Measurements from ENCODE around the gene PTPRD. TPM values are rescaled to one million over a fixed set of nuclear protein-coding genes. Genes with fewer than 3 reads are reported as not detected.

PTPRD gene
- total and polyA plus RNA-seq, 2 donors from 2014 or later, result 6.4 to 78.9 TPM

DNA sequence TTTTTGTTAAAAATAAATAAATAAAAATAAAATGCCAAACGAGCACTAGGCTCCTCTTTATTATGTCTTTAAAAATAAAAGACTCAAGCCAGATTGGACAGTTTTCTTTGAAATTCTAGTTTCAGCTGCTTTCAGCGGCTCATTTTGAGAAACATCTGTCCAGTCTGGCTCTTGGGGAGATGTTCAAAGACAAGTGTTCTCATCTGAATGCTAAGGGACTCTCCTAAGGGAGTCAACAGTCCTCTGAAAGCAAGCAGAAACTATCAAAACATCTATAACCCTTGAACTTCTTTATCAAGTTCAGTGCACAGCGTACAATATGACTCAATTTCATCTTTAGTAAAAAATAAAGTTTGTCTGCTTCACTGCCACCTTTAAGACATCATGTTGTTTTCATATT lies 1927.0 kb downstream of the PTPRD start:
- DNase-seq (no peak), FAIRE-seq (no peak)
- Histone ChIP-seq H3K27me3 (ENCODE audit: control insufficient read depth, insufficient read depth, low read length) (no peaks in the 10 kb centered on the region), H3K36me3 (ENCODE audit: control insufficient read depth in 2 of 3, insufficient read depth in 3 of 3, low read length in 3 of 3) (no peaks in the 10 kb centered on the region), H3K4me3 (ENCODE audit: low read length in 3 of 3) (no peak overlapping the region), H3K4me1 (ENCODE audit: control insufficient read depth in 2 of 3, insufficient read depth in 2 of 3, low read depth in 1 of 3, low read length in 3 of 3) (no peaks in the 10 kb centered on the region), H3K27ac (ENCODE audit: low read depth in 2 of 2, low read length in 2 of 2) (no peak overlapping the region), H3K9me3 (ENCODE audit: control insufficient read depth in 2 of 3, insufficient read depth in 1 of 3, low read length in 3 of 3) (no peaks in the 10 kb centered on the region), H3K9ac (ENCODE audit: low read length in 3 of 3) (no peak overlapping the region)
- intact Hi-C loops (cut with DNase I), result no loop called here
- TF ChIP-seq, protein P1, sequence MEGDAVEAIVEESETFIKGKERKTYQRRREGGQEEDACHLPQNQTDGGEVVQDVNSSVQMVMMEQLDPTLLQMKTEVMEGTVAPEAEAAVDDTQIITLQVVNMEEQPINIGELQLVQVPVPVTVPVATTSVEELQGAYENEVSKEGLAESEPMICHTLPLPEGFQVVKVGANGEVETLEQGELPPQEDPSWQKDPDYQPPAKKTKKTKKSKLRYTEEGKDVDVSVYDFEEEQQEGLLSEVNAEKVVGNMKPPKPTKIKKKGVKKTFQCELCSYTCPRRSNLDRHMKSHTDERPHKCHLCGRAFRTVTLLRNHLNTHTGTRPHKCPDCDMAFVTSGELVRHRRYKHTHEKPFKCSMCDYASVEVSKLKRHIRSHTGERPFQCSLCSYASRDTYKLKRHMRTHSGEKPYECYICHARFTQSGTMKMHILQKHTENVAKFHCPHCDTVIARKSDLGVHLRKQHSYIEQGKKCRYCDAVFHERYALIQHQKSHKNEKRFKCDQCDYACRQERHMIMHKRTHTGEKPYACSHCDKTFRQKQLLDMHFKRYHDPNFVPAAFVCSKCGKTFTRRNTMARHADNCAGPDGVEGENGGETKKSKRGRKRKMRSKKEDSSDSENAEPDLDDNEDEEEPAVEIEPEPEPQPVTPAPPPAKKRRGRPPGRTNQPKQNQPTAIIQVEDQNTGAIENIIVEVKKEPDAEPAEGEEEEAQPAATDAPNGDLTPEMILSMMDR (IDR thresholded peaks at IDR 0.05; ENCODE audit: borderline replicate concordance, extremely low read depth, insufficient read depth), result no peak

DNA sequence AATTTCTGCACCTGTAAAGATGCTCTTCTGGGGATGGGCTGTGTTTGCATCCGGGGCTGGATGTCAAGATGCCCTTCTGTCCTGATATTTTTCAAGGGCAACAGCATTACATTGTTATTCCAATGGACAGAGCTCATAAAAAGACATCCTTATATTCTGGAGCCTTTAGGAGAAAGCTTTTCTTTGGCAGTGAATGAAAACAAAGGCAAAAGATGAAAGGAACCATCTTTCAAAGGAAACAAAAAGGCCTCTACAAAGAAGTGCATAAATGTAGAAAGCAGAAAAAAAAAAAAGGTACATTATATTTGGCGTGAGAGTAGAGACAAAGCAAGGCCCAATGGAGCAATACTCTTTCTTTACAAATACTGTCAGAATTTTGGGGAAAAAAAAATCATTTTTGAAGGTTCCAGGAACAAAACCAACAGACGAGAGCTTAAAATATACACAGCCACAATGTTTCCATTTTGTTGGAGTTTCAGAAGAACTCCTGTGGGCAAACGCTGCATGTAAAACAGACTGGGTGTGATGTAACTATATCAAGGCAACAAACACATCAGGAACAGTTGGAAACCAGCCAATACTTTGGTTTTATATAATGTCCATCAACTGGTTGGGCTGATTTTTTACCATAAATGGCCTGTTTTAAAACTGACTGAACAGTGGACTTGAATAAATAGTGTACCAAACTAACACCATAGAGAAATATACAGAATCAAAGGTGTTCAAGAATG lies 1927.7 kb downstream of the PTPRD start:
- H3K4me1 ChIP-seq (ENCODE audit: control insufficient read depth in 2 of 3, insufficient read depth in 2 of 3, low read depth in 1 of 3, low read length in 3 of 3), result no peaks in the 10 kb centered on the region
- no peaks in the 10 kb centered on the region for H3K27me3 ChIP-seq (ENCODE audit: control insufficient read depth, insufficient read depth, low read length)
- no peak overlapping the region for H3K9ac ChIP-seq (ENCODE audit: low read length in 3 of 3)
- no peak overlapping the region for H3K4me3 ChIP-seq (ENCODE audit: low read length in 3 of 3)
- FAIRE-seq (no peak), DNase-seq (no peak)
- intact Hi-C loops (cut with DNase I), result no loop called here
- no peak overlapping the region for H3K27ac ChIP-seq (ENCODE audit: low read depth in 2 of 2, low read length in 2 of 2)
- no peaks in the 10 kb centered on the region for H3K36me3 ChIP-seq (ENCODE audit: control insufficient read depth in 2 of 3, insufficient read depth in 3 of 3, low read length in 3 of 3)
- TF ChIP-seq, protein P1 (IDR thresholded peaks at IDR 0.05; ENCODE audit: borderline replicate concordance, extremely low read depth, insufficient read depth), result no peak
- H3K9me3 ChIP-seq (ENCODE audit: control insufficient read depth in 2 of 3, insufficient read depth in 1 of 3, low read length in 3 of 3), result no peaks in the 10 kb centered on the region

GRCh38 chr9:8683496-8683895 lies 1929.3 kb downstream of the PTPRD start:
- Histone ChIP-seq H3K4me1 (ENCODE audit: control insufficient read depth in 2 of 3, insufficient read depth in 2 of 3, low read depth in 1 of 3, low read length in 3 of 3) (no peaks in the 10 kb centered on the region), H3K36me3 (ENCODE audit: control insufficient read depth in 2 of 3, insufficient read depth in 3 of 3, low read length in 3 of 3) (no peaks in the 10 kb centered on the region), H3K9ac (ENCODE audit: low read length in 3 of 3) (no peak overlapping the region), H3K27ac (ENCODE audit: low read depth in 2 of 2, low read length in 2 of 2) (no peak overlapping the region), H3K4me3 (ENCODE audit: low read length in 3 of 3) (no peak overlapping the region), H3K9me3 (ENCODE audit: control insufficient read depth in 2 of 3, insufficient read depth in 1 of 3, low read length in 3 of 3) (no peaks in the 10 kb centered on the region), H3K27me3 (ENCODE audit: control insufficient read depth, insufficient read depth, low read length) (no peaks in the 10 kb centered on the region)
- no peak for DNase-seq
- TF ChIP-seq, protein P1 (IDR thresholded peaks at IDR 0.05; ENCODE audit: borderline replicate concordance, extremely low read depth, insufficient read depth), result no peak
- intact Hi-C loops (cut with DNase I), result no loop called here
- FAIRE-seq, result no peak

DNA sequence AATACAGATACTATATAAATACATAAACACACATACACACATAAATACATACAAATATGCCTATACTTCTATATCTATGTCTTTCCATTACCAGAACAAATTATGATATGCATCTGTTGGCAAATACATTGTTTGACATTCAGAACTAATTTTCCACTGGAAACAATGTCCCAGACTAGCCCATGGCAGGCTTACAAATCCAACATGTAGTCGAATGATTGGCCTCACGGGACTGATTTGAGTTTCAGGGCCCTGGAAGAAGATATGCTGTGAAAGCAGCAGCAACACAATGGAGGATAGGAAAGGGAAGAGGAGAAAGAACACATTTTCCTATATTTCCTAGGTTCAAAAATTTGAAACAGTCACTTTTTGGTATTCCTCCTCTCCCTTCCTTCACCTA lies 1932.1 kb downstream of the PTPRD start:
- TF ChIP-seq, protein P1 (IDR thresholded peaks at IDR 0.05; ENCODE audit: borderline replicate concordance, extremely low read depth, insufficient read depth), result no peak
- H3K9ac ChIP-seq (ENCODE audit: low read length in 3 of 3), result no peak overlapping the region
- H3K9me3 ChIP-seq (ENCODE audit: control insufficient read depth in 2 of 3, insufficient read depth in 1 of 3, low read length in 3 of 3), result no peaks in the 10 kb centered on the region
- DNase-seq, result no peak
- H3K4me1 ChIP-seq (ENCODE audit: control insufficient read depth in 2 of 3, insufficient read depth in 2 of 3, low read depth in 1 of 3, low read length in 3 of 3), result no peaks in the 10 kb centered on the region
- no peak for FAIRE-seq
- no peak overlapping the region for H3K4me3 ChIP-seq (ENCODE audit: low read length in 3 of 3)
- no peaks in the 10 kb centered on the region for H3K36me3 ChIP-seq (ENCODE audit: control insufficient read depth in 2 of 3, insufficient read depth in 3 of 3, low read length in 3 of 3)
- intact Hi-C loops (cut with DNase I), result no loop called here
- no peak overlapping the region for H3K27ac ChIP-seq (ENCODE audit: low read depth in 2 of 2, low read length in 2 of 2)
- H3K27me3 ChIP-seq (ENCODE audit: control insufficient read depth, insufficient read depth, low read length), result no peaks in the 10 kb centered on the region

Measured in kidney (tissue), 14 donors.